Measurements from ENCODE around the gene CA10.

DNA sequence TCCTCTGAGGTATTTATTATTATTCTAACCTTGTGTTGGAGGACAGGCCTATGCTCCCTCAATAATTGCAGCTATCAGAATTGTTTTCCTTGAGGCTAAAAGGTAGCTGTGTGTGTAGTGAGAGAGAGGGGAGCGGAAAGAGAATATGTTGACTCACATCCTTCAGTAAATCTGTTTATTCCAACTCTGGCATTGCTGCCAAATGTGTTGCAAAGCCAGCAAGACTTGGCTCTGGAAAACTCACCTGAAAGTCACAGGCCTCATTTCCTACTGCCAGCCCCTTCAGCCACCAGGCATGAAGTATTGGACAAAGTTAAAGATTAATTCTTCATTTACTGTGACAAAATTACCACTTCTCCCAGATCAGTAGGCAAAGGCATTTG, 9.6 kb downstream of the CA10 start:
- TF ChIP-seq, protein P1, sequence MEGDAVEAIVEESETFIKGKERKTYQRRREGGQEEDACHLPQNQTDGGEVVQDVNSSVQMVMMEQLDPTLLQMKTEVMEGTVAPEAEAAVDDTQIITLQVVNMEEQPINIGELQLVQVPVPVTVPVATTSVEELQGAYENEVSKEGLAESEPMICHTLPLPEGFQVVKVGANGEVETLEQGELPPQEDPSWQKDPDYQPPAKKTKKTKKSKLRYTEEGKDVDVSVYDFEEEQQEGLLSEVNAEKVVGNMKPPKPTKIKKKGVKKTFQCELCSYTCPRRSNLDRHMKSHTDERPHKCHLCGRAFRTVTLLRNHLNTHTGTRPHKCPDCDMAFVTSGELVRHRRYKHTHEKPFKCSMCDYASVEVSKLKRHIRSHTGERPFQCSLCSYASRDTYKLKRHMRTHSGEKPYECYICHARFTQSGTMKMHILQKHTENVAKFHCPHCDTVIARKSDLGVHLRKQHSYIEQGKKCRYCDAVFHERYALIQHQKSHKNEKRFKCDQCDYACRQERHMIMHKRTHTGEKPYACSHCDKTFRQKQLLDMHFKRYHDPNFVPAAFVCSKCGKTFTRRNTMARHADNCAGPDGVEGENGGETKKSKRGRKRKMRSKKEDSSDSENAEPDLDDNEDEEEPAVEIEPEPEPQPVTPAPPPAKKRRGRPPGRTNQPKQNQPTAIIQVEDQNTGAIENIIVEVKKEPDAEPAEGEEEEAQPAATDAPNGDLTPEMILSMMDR (IDR thresholded peaks at IDR 0.05; ENCODE audit: extremely low read depth in 1 of 2, insufficient read depth in 1 of 2, low read depth in 1 of 2, low read length in 2 of 2), result no peak
- TF ChIP-seq, protein P2, sequence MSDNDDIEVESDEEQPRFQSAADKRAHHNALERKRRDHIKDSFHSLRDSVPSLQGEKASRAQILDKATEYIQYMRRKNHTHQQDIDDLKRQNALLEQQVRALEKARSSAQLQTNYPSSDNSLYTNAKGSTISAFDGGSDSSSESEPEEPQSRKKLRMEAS (IDR thresholded peaks at IDR 0.05; ENCODE audit: insufficient read depth, insufficient read length), result no peak
